ENCODE results near the gene MYLK. TPM values are rescaled to one million over a fixed set of nuclear protein-coding genes. Genes with fewer than 3 reads are reported as not detected.
"Not testable (repeated sequence)": the region's sequence is repeated elsewhere in the genome, so short reads cannot be mapped to it uniquely, and the experiment has no call there.

The MYLK gene
- total and polyA plus RNA-seq, 4 donors, result 17.1 to 158 (median 41.9) TPM

DNA sequence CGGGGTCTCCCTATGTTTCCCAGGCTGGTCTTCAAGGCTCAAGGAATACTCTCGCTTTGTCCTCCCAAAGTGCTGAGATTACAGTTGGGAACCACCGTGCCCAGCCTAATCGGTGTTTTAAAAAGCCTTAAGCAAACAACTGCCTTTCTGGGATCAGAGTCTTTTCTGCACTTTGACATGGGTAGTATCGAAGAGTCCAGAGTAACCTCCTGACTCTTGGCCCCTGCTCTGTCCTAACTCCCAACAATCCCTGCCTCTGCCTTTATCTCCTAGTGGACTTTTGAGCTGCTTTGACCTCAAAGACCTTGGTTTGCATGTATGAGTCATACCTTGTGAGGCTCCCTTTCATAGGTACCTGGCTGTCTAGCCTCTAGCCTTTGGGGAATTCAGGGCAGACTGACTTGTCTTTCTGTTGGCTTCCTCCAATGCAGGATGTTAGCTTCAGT is 278.3 kb downstream of the MYLK start:
- Histone ChIP-seq H3K4me1 (ENCODE audit: control insufficient read depth in 4 of 4, insufficient read depth in 4 of 4, low read length in 3 of 4) (peaks cover 3 to 36% (median 34%) of the 10 kb centered on the region in 4 donors), H3K27me3 (ENCODE audit: control insufficient read depth in 4 of 4, insufficient read depth in 4 of 4, low read length in 3 of 4) (no peaks in the 10 kb centered on the region), H3K27ac (ENCODE audit: low read depth in 1 of 2, low read length in 2 of 2) (peak overlapping the region; percentile 68 to 69), H3K4me3 (ENCODE audit: low read depth in 1 of 3, low read length in 3 of 3) (no peak overlapping the region), H3K36me3 (ENCODE audit: control insufficient read depth in 4 of 4, insufficient read depth in 3 of 4, low read depth in 1 of 4, low read length in 3 of 4) (peaks cover 0 to 2% (median 0%) of the 10 kb centered on the region in 4 donors), H3K9ac (ENCODE audit: low read depth in 1 of 2, low read length in 2 of 2) (no peak overlapping the region), H3K9me3 (ENCODE audit: control insufficient read depth in 4 of 4, low read length in 3 of 4) (no peaks in the 10 kb centered on the region)
- DNase-seq (ENCODE audit: low spot score), result no peak
- TF ChIP-seq JUND (IDR thresholded peaks at IDR 0.05), result peak; percentile 99 to 100
- TF ChIP-seq, protein P1, sequence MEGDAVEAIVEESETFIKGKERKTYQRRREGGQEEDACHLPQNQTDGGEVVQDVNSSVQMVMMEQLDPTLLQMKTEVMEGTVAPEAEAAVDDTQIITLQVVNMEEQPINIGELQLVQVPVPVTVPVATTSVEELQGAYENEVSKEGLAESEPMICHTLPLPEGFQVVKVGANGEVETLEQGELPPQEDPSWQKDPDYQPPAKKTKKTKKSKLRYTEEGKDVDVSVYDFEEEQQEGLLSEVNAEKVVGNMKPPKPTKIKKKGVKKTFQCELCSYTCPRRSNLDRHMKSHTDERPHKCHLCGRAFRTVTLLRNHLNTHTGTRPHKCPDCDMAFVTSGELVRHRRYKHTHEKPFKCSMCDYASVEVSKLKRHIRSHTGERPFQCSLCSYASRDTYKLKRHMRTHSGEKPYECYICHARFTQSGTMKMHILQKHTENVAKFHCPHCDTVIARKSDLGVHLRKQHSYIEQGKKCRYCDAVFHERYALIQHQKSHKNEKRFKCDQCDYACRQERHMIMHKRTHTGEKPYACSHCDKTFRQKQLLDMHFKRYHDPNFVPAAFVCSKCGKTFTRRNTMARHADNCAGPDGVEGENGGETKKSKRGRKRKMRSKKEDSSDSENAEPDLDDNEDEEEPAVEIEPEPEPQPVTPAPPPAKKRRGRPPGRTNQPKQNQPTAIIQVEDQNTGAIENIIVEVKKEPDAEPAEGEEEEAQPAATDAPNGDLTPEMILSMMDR (IDR thresholded peaks at IDR 0.05; ENCODE audit: low read depth, low read length, missing input control), result no peak
- peak; percentile 8 for TF ChIP-seq FOXA1 (IDR thresholded peaks at IDR 0.05)
- TF ChIP-seq, protein P2, sequence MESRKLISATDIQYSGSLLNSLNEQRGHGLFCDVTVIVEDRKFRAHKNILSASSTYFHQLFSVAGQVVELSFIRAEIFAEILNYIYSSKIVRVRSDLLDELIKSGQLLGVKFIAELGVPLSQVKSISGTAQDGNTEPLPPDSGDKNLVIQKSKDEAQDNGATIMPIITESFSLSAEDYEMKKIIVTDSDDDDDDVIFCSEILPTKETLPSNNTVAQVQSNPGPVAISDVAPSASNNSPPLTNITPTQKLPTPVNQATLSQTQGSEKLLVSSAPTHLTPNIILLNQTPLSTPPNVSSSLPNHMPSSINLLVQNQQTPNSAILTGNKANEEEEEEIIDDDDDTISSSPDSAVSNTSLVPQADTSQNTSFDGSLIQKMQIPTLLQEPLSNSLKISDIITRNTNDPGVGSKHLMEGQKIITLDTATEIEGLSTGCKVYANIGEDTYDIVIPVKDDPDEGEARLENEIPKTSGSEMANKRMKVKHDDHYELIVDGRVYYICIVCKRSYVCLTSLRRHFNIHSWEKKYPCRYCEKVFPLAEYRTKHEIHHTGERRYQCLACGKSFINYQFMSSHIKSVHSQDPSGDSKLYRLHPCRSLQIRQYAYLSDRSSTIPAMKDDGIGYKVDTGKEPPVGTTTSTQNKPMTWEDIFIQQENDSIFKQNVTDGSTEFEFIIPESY (IDR thresholded peaks at IDR 0.05), result peak; percentile 77
- peak; percentile 42 for TF ChIP-seq TAF1 (conservative IDR thresholded peaks at IDR 0.05)
- peak; percentile 98 for TF ChIP-seq SP1 (IDR thresholded peaks at IDR 0.05)
- TF ChIP-seq YY1 (IDR thresholded peaks at IDR 0.05), result peak; percentile 58
- peak; percentile 10 to 50 for TF ChIP-seq RAD21 (IDR thresholded peaks at IDR 0.05)
- TF ChIP-seq FOXA2 (IDR thresholded peaks at IDR 0.05), result no peak
- TF ChIP-seq, protein P3, sequence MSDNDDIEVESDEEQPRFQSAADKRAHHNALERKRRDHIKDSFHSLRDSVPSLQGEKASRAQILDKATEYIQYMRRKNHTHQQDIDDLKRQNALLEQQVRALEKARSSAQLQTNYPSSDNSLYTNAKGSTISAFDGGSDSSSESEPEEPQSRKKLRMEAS (IDR thresholded peaks at IDR 0.05), result peak; percentile 70
- peak; percentile 99 to 100 for TF ChIP-seq HNF4A (conservative IDR thresholded peaks at IDR 0.05)
- TF ChIP-seq HNF4G (IDR thresholded peaks at IDR 0.05), result peak; percentile 100
- peak; percentile 99 for TF ChIP-seq ATF3 (IDR thresholded peaks at IDR 0.05)
- TF ChIP-seq EGR1 (IDR thresholded peaks at IDR 0.05; ENCODE audit: low read depth in 2 of 2), result no peak
- TF ChIP-seq NR2F2 (IDR thresholded peaks at IDR 0.05), result peak; percentile 100
- TF ChIP-seq, protein P4, sequence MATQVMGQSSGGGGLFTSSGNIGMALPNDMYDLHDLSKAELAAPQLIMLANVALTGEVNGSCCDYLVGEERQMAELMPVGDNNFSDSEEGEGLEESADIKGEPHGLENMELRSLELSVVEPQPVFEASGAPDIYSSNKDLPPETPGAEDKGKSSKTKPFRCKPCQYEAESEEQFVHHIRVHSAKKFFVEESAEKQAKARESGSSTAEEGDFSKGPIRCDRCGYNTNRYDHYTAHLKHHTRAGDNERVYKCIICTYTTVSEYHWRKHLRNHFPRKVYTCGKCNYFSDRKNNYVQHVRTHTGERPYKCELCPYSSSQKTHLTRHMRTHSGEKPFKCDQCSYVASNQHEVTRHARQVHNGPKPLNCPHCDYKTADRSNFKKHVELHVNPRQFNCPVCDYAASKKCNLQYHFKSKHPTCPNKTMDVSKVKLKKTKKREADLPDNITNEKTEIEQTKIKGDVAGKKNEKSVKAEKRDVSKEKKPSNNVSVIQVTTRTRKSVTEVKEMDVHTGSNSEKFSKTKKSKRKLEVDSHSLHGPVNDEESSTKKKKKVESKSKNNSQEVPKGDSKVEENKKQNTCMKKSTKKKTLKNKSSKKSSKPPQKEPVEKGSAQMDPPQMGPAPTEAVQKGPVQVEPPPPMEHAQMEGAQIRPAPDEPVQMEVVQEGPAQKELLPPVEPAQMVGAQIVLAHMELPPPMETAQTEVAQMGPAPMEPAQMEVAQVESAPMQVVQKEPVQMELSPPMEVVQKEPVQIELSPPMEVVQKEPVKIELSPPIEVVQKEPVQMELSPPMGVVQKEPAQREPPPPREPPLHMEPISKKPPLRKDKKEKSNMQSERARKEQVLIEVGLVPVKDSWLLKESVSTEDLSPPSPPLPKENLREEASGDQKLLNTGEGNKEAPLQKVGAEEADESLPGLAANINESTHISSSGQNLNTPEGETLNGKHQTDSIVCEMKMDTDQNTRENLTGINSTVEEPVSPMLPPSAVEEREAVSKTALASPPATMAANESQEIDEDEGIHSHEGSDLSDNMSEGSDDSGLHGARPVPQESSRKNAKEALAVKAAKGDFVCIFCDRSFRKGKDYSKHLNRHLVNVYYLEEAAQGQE (IDR thresholded peaks at IDR 0.05), result peak; percentile 56
- TF ChIP-seq GABPA (IDR thresholded peaks at IDR 0.05 in 1 of 2, conservative IDR thresholded peaks at IDR 0.05 in 1 of 2), result no peak
- TF ChIP-seq RXRA (IDR thresholded peaks at IDR 0.05), result peak; percentile 96 to 98
- 39% methylated on average over 5 of the region's 5 CpGs for WGBS

DNA sequence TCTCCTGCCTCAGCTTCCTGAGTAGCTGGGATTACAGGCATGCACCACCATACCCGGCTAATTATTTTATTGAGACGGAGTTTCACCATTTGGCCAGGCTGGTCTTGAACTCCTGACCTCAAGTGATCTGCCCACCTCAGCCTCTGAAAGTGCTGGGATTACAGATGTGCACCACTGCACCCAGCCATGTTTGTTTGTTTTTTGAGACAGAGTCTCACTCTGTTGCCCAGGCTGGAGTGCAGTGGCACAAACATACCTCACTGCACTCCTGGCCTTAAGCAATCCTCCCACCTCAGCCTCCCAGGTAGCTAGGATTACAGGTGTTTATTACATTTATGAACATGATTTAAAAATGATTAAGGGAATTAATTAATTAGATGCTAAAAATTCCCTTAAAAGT is 281.0 kb downstream of the MYLK start:
- not testable (repeated sequence) for DNase-seq (ENCODE audit: low spot score); H3K36me3 ChIP-seq (ENCODE audit: control insufficient read depth in 4 of 4, insufficient read depth in 3 of 4, low read depth in 1 of 4, low read length in 3 of 4); H3K27me3 ChIP-seq (ENCODE audit: control insufficient read depth in 4 of 4, insufficient read depth in 4 of 4, low read length in 3 of 4); H3K9ac ChIP-seq (ENCODE audit: low read depth in 1 of 2, low read length in 2 of 2); H3K9me3 ChIP-seq (ENCODE audit: control insufficient read depth in 4 of 4, low read length in 3 of 4); H3K4me3 ChIP-seq (ENCODE audit: low read depth in 1 of 3, low read length in 3 of 3); H3K27ac ChIP-seq (ENCODE audit: low read depth in 1 of 2, low read length in 2 of 2)
- 87% methylated on average over 2 of the region's 2 CpGs for WGBS
- peaks cover 3 to 36% (median 34%) of the 10 kb centered on the region in 4 donors for H3K4me1 ChIP-seq (ENCODE audit: control insufficient read depth in 4 of 4, insufficient read depth in 4 of 4, low read length in 3 of 4)

Data from liver (tissue), 9 donors.